ENCODE measurements around the gene ARHGEF7. TPM values are rescaled to one million over a fixed set of nuclear protein-coding genes. Genes with fewer than 3 reads are reported as not detected.

The ARHGEF7 gene
- total RNA-seq, 1 experiment from 2014 or later: 100 TPM

- no peak for DNase-seq
- Histone ChIP-seq H3K27me3 (ENCODE audit: low read length) (no peaks in the 10 kb centered on the region), H3K9me3 (ENCODE audit: low read length) (no peaks in the 10 kb centered on the region), H3K36me3 (ENCODE audit: insufficient read depth, low read length) (peaks cover 77% of the 10 kb centered on the region), H3K4me1 (ENCODE audit: low read length) (no peaks in the 10 kb centered on the region), H3K27ac (ENCODE audit: low read length) (no peak overlapping the region), H3K4me3 (ENCODE audit: low read length) (no peak overlapping the region), H2AFZ (ENCODE audit: low read length) (no peak overlapping the region), H4K20me1 (ENCODE audit: insufficient read depth, low read depth, low read length) (no peaks in the 10 kb centered on the region), H3K79me2 (ENCODE audit: low read length) (peaks cover 9% of the 10 kb centered on the region), H3K9me2 (replicated peaks; ENCODE audit: insufficient read depth, low read length) (no peaks in the 10 kb centered on the region; the same call in 1 of the 2 replicates), H3K4me2 (ENCODE audit: low read depth, low read length, poor library complexity, severe bottlenecking) (no peak overlapping the region), H3K9ac (ENCODE audit: low read length) (no peak overlapping the region)
Measured at GRCh38 chr13:111303559-111303958, 188.4 kb downstream of the ARHGEF7 start.

- no peaks in the 10 kb centered on the region for H3K4me1 ChIP-seq (ENCODE audit: low read length)
Measured at GRCh38 chr13:111304041-111304544, 189.0 kb downstream of the ARHGEF7 start.

GRCh38 chr13:111304603-111305289, 189.6 kb downstream of the ARHGEF7 start:
- no peaks in the 10 kb centered on the region; the same call in 1 of the 2 replicates for H3K9me2 ChIP-seq (replicated peaks; ENCODE audit: insufficient read depth, low read length)
- no peaks in the 10 kb centered on the region for H3K4me1 ChIP-seq (ENCODE audit: low read length)
- H3K36me3 ChIP-seq (ENCODE audit: insufficient read depth, low read length): peaks cover 83% of the 10 kb centered on the region
- H3K27ac ChIP-seq (ENCODE audit: low read length): no peak overlapping the region
- H4K20me1 ChIP-seq (ENCODE audit: insufficient read depth, low read depth, low read length): no peaks in the 10 kb centered on the region
- H3K4me3 ChIP-seq (ENCODE audit: low read length): no peak overlapping the region
- no peak overlapping the region for H2AFZ ChIP-seq (ENCODE audit: low read length)
- no peaks in the 10 kb centered on the region for H3K27me3 ChIP-seq (ENCODE audit: low read length)
- no peak for DNase-seq
- H3K9me3 ChIP-seq (ENCODE audit: low read length): no peaks in the 10 kb centered on the region
- H3K9ac ChIP-seq (ENCODE audit: low read length): no peak overlapping the region
- no peak overlapping the region for H3K4me2 ChIP-seq (ENCODE audit: low read depth, low read length, poor library complexity, severe bottlenecking)
- H3K79me2 ChIP-seq (ENCODE audit: low read length): peaks cover 21% of the 10 kb centered on the region

More at GRCh38 chr13:111304041-111304544, 189.0 kb downstream of the ARHGEF7 start:
- Histone ChIP-seq H3K9me3 (ENCODE audit: low read length) (no peaks in the 10 kb centered on the region), H3K4me2 (ENCODE audit: low read depth, low read length, poor library complexity, severe bottlenecking) (no peak overlapping the region), H3K27ac (ENCODE audit: low read length) (no peak overlapping the region), H3K36me3 (ENCODE audit: insufficient read depth, low read length) (peaks cover 82% of the 10 kb centered on the region), H2AFZ (ENCODE audit: low read length) (no peak overlapping the region), H4K20me1 (ENCODE audit: insufficient read depth, low read depth, low read length) (no peaks in the 10 kb centered on the region), H3K79me2 (ENCODE audit: low read length) (peaks cover 15% of the 10 kb centered on the region), H3K4me3 (ENCODE audit: low read length) (no peak overlapping the region), H3K27me3 (ENCODE audit: low read length) (no peaks in the 10 kb centered on the region), H3K9me2 (replicated peaks; ENCODE audit: insufficient read depth, low read length) (no peaks in the 10 kb centered on the region; the same call in 1 of the 2 replicates), H3K9ac (ENCODE audit: low read length) (no peak overlapping the region)
- no peak for DNase-seq

GRCh38 chr13:111312944-111313590, 198.0 kb downstream of the ARHGEF7 start:
- Histone ChIP-seq H3K36me3 (ENCODE audit: insufficient read depth, low read length) (peaks cover 27% of the 10 kb centered on the region), H3K9me3 (ENCODE audit: low read length) (no peaks in the 10 kb centered on the region), H3K4me1 (ENCODE audit: low read length) (no peaks in the 10 kb centered on the region), H3K9me2 (replicated peaks; ENCODE audit: insufficient read depth, low read length) (no peaks in the 10 kb centered on the region; the same call in 1 of the 2 replicates), H3K79me2 (ENCODE audit: low read length) (peaks cover 25% of the 10 kb centered on the region), H3K27me3 (ENCODE audit: low read length) (no peaks in the 10 kb centered on the region), H3K9ac (ENCODE audit: low read length) (no peak overlapping the region), H3K4me2 (ENCODE audit: low read depth, low read length, poor library complexity, severe bottlenecking) (no peak overlapping the region), H2AFZ (ENCODE audit: low read length) (no peak overlapping the region), H4K20me1 (ENCODE audit: insufficient read depth, low read depth, low read length) (no peaks in the 10 kb centered on the region), H3K4me3 (ENCODE audit: low read length) (no peak overlapping the region), H3K27ac (ENCODE audit: low read length) (no peak overlapping the region)
- DNase-seq: no peak

- H4K20me1 ChIP-seq (ENCODE audit: insufficient read depth, low read depth, low read length): no peaks in the 10 kb centered on the region
- H2AFZ ChIP-seq (ENCODE audit: low read length): no peak overlapping the region
- DNase-seq: no peak
- no peak overlapping the region for H3K4me2 ChIP-seq (ENCODE audit: low read depth, low read length, poor library complexity, severe bottlenecking)
- no peaks in the 10 kb centered on the region for H3K27me3 ChIP-seq (ENCODE audit: low read length)
- H3K9me2 ChIP-seq (replicated peaks; ENCODE audit: insufficient read depth, low read length): no peaks in the 10 kb centered on the region
- H3K79me2 ChIP-seq (ENCODE audit: low read length): peaks cover 18% of the 10 kb centered on the region
- H3K9me3 ChIP-seq (ENCODE audit: low read length): no peaks in the 10 kb centered on the region
- H3K27ac ChIP-seq (ENCODE audit: low read length): no peak overlapping the region
- H3K4me1 ChIP-seq (ENCODE audit: low read length): no peaks in the 10 kb centered on the region
- H3K4me3 ChIP-seq (ENCODE audit: low read length): no peak overlapping the region
- no peak overlapping the region for H3K9ac ChIP-seq (ENCODE audit: low read length)
- peaks cover 20% of the 10 kb centered on the region for H3K36me3 ChIP-seq (ENCODE audit: insufficient read depth, low read length)
Measured at GRCh38 chr13:111313911-111314425, 198.9 kb downstream of the ARHGEF7 start.

GRCh38 chr13:111314852-111315251, 199.7 kb downstream of the ARHGEF7 start:
- no peak for DNase-seq
- H3K4me1 ChIP-seq (ENCODE audit: low read length): no peaks in the 10 kb centered on the region
- H4K20me1 ChIP-seq (ENCODE audit: insufficient read depth, low read depth, low read length): no peaks in the 10 kb centered on the region
- no peak overlapping the region for H3K4me3 ChIP-seq (ENCODE audit: low read length)
- H3K9me3 ChIP-seq (ENCODE audit: low read length): no peaks in the 10 kb centered on the region
- H3K36me3 ChIP-seq (ENCODE audit: insufficient read depth, low read length): peaks cover 18% of the 10 kb centered on the region
- H3K9ac ChIP-seq (ENCODE audit: low read length): no peak overlapping the region
- no peak overlapping the region for H2AFZ ChIP-seq (ENCODE audit: low read length)
- no peaks in the 10 kb centered on the region for H3K27me3 ChIP-seq (ENCODE audit: low read length)
- H3K4me2 ChIP-seq (ENCODE audit: low read depth, low read length, poor library complexity, severe bottlenecking): no peak overlapping the region
- H3K79me2 ChIP-seq (ENCODE audit: low read length): peaks cover 10% of the 10 kb centered on the region
- no peaks in the 10 kb centered on the region for H3K9me2 ChIP-seq (replicated peaks; ENCODE audit: insufficient read depth, low read length)
- H3K27ac ChIP-seq (ENCODE audit: low read length): no peak overlapping the region

GRCh38 chr13:111315347-111315995, 200.4 kb downstream of the ARHGEF7 start:
- Histone ChIP-seq H3K36me3 (ENCODE audit: insufficient read depth, low read length) (peaks cover 15% of the 10 kb centered on the region), H3K9me3 (ENCODE audit: low read length) (no peaks in the 10 kb centered on the region), H3K27me3 (ENCODE audit: low read length) (no peaks in the 10 kb centered on the region), H3K9me2 (replicated peaks; ENCODE audit: insufficient read depth, low read length) (no peaks in the 10 kb centered on the region), H3K4me3 (ENCODE audit: low read length) (no peak overlapping the region), H3K4me2 (ENCODE audit: low read depth, low read length, poor library complexity, severe bottlenecking) (no peak overlapping the region), H4K20me1 (ENCODE audit: insufficient read depth, low read depth, low read length) (no peaks in the 10 kb centered on the region), H2AFZ (ENCODE audit: low read length) (no peak overlapping the region), H3K9ac (ENCODE audit: low read length) (no peak overlapping the region), H3K79me2 (ENCODE audit: low read length) (peaks cover 4% of the 10 kb centered on the region), H3K4me1 (ENCODE audit: low read length) (no peaks in the 10 kb centered on the region), H3K27ac (ENCODE audit: low read length) (no peak overlapping the region)
- no peak for DNase-seq

Data from Karpas-422 (cell line).